Left lung (tissue), 10 donors: ENCODE measurements around the gene TMOD1. TPM values are rescaled to one million over a fixed set of nuclear protein-coding genes. Genes with fewer than 3 reads are reported as not detected.

Experiments used
- ATAC-seq: fragments of 200-7000 bp; cut with Tn5 transposase; one replicate; pipeline ENCODE4 v1.9.1; 2020; ENCODE audit warnings: moderate library complexity
- DNase-seq, 4 donors: peaks; one replicate each; pipeline ENCODE4 v3.0.0-alpha.2; 2013 to 2020
- H3K27ac ChIP-seq, 2 donors: fragments of 200-600 bp; sonication (generic) in 1 of 2; one replicate each; pipeline versions ENCODE4 v1.5.0 to v1.8.0; 2020 to 2021
- H3K27me3 ChIP-seq, 2 donors: fragments of 200-600 bp; sonication (generic) in 1 of 2; one replicate each; pipeline versions ENCODE4 v1.5.0 to v1.8.0; 2020 to 2021
- H3K36me3 ChIP-seq, 2 donors: fragments of 200-600 bp; sonication (generic) in 1 of 2; one replicate each; pipeline versions ENCODE4 v1.5.0 to v1.8.0; 2020 to 2021
- H3K4me1 ChIP-seq, 2 donors: fragments of 200-600 bp; one replicate each; pipeline ENCODE4 v1.8.0; 2021
- H3K4me3 ChIP-seq, 2 donors: fragments of 200-600 bp; sonication (generic) in 1 of 2; one replicate each; pipeline versions ENCODE4 v1.5.0 to v1.8.0; 2020 to 2021; ENCODE audit warnings: mild to moderate bottlenecking in 1 of 2
- H3K9me3 ChIP-seq, 2 donors: fragments of 200-600 bp; sonication (generic) in 1 of 2; one replicate each; pipeline versions ENCODE4 v1.5.0 to v1.8.0; 2020 to 2021
- intact Hi-C, 2 donors: fragments of 100-400 bp; cut with DNase I; formaldehyde crosslinking; loops; one replicate each; pipeline versions ENCODE4 v1.11.2 to v1.14.2; 2022
- polyA plus RNA-seq, 6 donors: library from polyadenylated mRNA; unstranded; fragments of 120-200 nt; gene quantifications; one replicate each; pipeline ENCODE4 v1.2.1, GENCODE V29; 2013; ENCODE audit not compliant: insufficient read length in 6 of 6
- total RNA-seq, 2 donors: library from RNA; stranded (reverse); fragmentation: NEBNext Ultra II Directional; extraction: Animal tissue kit (Norgen Biotek cat#: 25700); gene quantifications; one replicate each; pipeline ENCODE4 v1.2.1, GENCODE V29; 2021
- TF ChIP-seq, protein P1 (sequence below), 2 donors: fragments of 200-600 bp; sonication (generic) in 1 of 2; IDR thresholded peaks; one replicate each; pipeline versions ENCODE4 v1.5.0 to v1.8.0; 2021; ENCODE audit warnings: antibody characterized with exemption in 2 of 2
- donor health status: DM: no; HTN: yes; CAD: no.
- donor health status: DM: no; HTN: no; CAD: no.

TMOD1 gene
- total and polyA plus RNA-seq, 8 donors, result 1.1 to 6.0 (median 2.5) TPM

DNA sequence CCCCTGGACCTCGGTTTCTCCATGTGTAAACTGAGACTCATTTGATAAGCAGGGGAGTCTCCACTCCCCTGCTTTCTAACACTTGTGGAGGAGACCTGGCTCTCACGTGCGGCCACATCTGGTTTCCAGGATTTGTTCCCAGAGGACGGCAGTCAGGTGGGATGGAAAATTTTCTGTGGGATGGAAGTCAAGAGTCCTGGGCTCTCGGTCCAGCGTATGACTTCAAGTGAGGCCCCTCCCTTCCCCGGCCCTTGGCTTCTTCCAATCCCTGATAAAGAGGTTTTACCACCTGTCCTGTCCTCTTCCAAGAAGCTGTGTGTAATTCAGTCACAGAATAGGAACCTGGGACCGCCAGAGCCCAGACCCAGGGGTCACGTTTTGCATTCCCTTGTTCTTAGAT, 35.0 kb downstream of the TMOD1 start:
- Histone ChIP-seq H3K4me1 (no peaks in the 10 kb centered on the region), H3K4me3 (no peak overlapping the region), H3K27ac (no peak overlapping the region), H3K36me3 (no peaks in the 10 kb centered on the region), H3K27me3 (no peaks in the 10 kb centered on the region), H3K9me3 (no peaks in the 10 kb centered on the region)
- ATAC-seq, result no peak
- intact Hi-C loops, result no loop called here
- TF ChIP-seq, protein P1, sequence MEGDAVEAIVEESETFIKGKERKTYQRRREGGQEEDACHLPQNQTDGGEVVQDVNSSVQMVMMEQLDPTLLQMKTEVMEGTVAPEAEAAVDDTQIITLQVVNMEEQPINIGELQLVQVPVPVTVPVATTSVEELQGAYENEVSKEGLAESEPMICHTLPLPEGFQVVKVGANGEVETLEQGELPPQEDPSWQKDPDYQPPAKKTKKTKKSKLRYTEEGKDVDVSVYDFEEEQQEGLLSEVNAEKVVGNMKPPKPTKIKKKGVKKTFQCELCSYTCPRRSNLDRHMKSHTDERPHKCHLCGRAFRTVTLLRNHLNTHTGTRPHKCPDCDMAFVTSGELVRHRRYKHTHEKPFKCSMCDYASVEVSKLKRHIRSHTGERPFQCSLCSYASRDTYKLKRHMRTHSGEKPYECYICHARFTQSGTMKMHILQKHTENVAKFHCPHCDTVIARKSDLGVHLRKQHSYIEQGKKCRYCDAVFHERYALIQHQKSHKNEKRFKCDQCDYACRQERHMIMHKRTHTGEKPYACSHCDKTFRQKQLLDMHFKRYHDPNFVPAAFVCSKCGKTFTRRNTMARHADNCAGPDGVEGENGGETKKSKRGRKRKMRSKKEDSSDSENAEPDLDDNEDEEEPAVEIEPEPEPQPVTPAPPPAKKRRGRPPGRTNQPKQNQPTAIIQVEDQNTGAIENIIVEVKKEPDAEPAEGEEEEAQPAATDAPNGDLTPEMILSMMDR (IDR thresholded peaks at IDR 0.05), result no peak
- no peak for DNase-seq

DNA sequence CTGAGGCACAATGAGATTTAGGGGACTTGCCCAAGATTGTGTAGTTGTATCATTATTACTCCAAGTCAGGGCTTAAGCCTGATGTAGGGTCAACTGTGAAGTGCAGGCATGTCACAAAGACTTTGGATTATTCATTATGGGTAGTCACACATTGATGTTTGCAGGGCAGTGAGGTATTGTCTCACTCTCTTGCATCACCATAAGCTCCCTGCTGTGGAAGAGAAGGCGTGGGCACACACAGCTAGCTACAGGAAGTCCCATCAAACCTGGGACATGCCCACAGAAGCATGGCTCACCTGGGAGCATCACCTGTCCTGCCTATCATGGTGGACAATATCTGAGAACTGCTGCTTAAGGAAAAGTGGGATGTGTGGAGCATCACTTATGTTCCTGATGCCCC, 42.1 kb downstream of the TMOD1 start:
- DNase-seq, result no peak
- Histone ChIP-seq H3K36me3 (no peaks in the 10 kb centered on the region), H3K4me1 (no peaks in the 10 kb centered on the region), H3K4me3 (no peak overlapping the region), H3K27me3 (no peaks in the 10 kb centered on the region), H3K27ac (no peak overlapping the region), H3K9me3 (no peaks in the 10 kb centered on the region)
- ATAC-seq, result no peak
- intact Hi-C loops, result no loop called here
- TF ChIP-seq, protein P1 (IDR thresholded peaks at IDR 0.05), result no peak

DNA sequence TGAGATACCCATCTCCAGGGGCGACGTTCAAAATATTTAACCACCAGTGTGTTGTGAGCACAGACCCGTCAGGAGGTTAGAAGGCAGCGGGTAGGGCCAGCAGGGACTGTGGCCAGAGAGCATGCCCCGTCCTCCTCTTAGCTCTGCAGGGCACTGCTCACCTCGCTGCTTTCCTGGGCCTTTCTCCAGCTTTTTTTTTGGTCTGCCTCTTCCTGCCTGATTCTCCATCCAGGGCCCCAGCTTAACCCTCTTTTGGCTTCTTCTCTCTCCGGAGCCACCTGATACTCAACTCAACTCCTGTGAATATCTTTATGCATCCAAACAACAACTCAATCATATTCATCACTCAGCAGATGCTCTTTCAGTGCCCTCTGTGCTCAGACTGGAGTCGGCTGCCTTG, 44.0 kb downstream of the TMOD1 start:
- no peak overlapping the region for H3K27ac ChIP-seq
- TF ChIP-seq, protein P1 (IDR thresholded peaks at IDR 0.05), result no peak
- intact Hi-C loops, result no loop called here
- DNase-seq, result no peak
- H3K4me1 ChIP-seq, result no peaks in the 10 kb centered on the region
- H3K9me3 ChIP-seq, result no peaks in the 10 kb centered on the region
- H3K36me3 ChIP-seq, result no peaks in the 10 kb centered on the region
- H3K27me3 ChIP-seq, result no peaks in the 10 kb centered on the region
- no peak overlapping the region for H3K4me3 ChIP-seq
- ATAC-seq, result no peak

DNA sequence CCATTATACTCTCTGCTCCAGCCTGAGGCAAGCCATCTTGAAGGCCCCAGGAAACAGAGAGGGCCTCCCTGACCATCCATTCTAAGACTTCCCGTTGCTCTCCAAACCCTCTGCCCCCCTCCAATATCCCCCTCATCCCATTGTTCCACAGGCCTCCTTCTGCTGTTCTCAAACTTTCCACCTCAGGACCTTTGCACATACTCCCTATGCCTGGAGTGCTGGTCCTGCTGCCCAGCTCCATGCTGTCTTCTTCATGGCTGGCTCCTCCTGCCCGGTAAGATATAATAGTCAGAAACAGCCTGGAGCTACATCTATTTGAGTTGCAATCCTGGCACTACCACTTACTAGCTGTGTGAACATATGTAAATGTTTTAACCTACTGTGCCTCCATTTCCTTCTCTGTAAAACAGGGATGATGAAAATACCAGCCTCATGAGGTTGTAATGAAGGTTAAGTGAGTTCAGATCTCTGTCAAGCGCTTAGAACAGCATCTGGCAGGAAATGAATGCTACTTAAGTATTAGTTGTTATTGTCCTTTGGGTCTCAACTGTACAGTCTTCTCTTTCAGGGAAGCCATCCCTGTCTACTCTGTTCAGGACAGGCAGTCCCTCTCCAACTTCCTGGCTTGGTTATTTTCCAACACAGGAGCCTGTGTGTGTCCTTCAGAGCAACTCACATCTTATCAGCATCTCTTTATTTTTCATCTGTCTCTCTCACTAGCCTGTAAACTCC, 45.8 kb downstream of the TMOD1 start:
- intact Hi-C loops, result no loop called here
- DNase-seq (no peak), ATAC-seq (no peak)
- H3K9me3 ChIP-seq, result no peaks in the 10 kb centered on the region
- H3K4me1 ChIP-seq, result no peaks in the 10 kb centered on the region
- no peak overlapping the region for H3K4me3 ChIP-seq
- H3K36me3 ChIP-seq, result no peaks in the 10 kb centered on the region
- no peaks in the 10 kb centered on the region for H3K27me3 ChIP-seq
- TF ChIP-seq, protein P1 (IDR thresholded peaks at IDR 0.05), result no peak
- H3K27ac ChIP-seq, result no peak overlapping the region

DNA sequence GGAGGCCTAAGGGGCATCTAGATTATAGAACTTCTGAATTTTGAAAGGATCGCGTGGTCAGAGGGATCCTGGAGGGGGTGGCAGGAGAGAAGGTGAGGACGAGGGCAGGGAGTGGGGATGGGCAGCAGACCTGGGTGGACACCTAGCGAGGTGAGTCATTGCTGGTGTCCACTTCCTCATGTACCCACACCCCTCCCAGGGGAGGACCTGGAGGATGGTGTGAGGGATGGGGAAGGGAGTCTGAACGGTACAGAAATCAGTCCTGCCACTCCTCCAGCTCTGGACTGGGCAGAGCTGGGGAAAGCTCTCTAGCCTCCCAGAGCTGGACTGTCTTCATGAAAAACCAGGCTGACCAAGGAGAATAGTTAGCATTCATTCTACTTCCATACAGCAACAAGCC, 46.9 kb downstream of the TMOD1 start:
- H3K27me3 ChIP-seq, result no peaks in the 10 kb centered on the region
- no peaks in the 10 kb centered on the region for H3K9me3 ChIP-seq
- no peaks in the 10 kb centered on the region for H3K36me3 ChIP-seq
- intact Hi-C loops, result no loop called here
- DNase-seq (no peak), ATAC-seq (no peak)
- H3K27ac ChIP-seq, result no peak overlapping the region
- TF ChIP-seq, protein P1 (IDR thresholded peaks at IDR 0.05), result no peak
- H3K4me1 ChIP-seq, result no peaks in the 10 kb centered on the region
- H3K4me3 ChIP-seq, result no peak overlapping the region
